HepG2 (cell line): ENCODE results near the gene DPEP3. TPM values are rescaled to one million over a fixed set of nuclear protein-coding genes. Genes with fewer than 3 reads are reported as not detected.
A peak's percentile ranks its signal among the peaks of the same experiment; 100 is the strongest.

Experiments used
- CEBPB ChIP-seq: IDR thresholded peaks from 2 replicates; pipeline ENCODE4 v1.6.1; 2011; ENCODE audit warnings: low read depth, low read length, improper control_type of control experiment, borderline replicate concordance
- ETS1 ChIP-seq: sonication (generic); formaldehyde crosslinking; IDR thresholded peaks from 2 replicates; pipeline ENCODE4 v1.4.0; 2020; ENCODE audit warnings: missing genetic modification reagents
- GABPA ChIP-seq, 2 experiments: IDR thresholded peaks; 2 replicates each; pipeline ENCODE4 v1.6.1; 2011 to 2016; ENCODE audit warnings: low read depth in 2 of 2, low read length in 1 of 2, missing biosample characterization in 1 of 2, missing genetic modification characterization in 1 of 2
- GTF3A ChIP-seq: sonication (generic); formaldehyde crosslinking; conservative IDR thresholded peaks from 2 replicates; pipeline ENCODE4 v1.4.0; 2020; ENCODE audit warnings: mild to moderate bottlenecking, missing genetic modification reagents
- HDAC6 ChIP-seq: fragments of 200-600 bp; sonication (generic); IDR thresholded peaks from 2 replicates; pipeline ENCODE4 v1.7.0; 2017; ENCODE audit warnings: mild to moderate bottlenecking, antibody characterized with exemption, low read length, low read depth
- HNRNPH1 ChIP-seq: fragments of 200-400 bp; formaldehyde crosslinking; optimal IDR thresholded peaks from 2 replicates; pipeline ENCODE3; 2017; ENCODE audit warnings: mild to moderate bottlenecking, low read depth, low read length
- HNRNPK ChIP-seq: fragments of 200-400 bp; formaldehyde crosslinking; IDR thresholded peaks from 2 replicates; pipeline ENCODE4 v1.6.1; 2018; ENCODE audit warnings: low read length, low read depth, moderate library complexity, mild to moderate bottlenecking; ENCODE audit not compliant: poor library complexity, severe bottlenecking
- IKZF4 ChIP-seq: sonication (generic); formaldehyde crosslinking; IDR thresholded peaks from 2 replicates; pipeline ENCODE4 v1.5.1; 2020; ENCODE audit warnings: borderline replicate concordance, mild to moderate bottlenecking, low read depth, missing genetic modification reagents; ENCODE audit errors: not compliant biosample characterization
- NCOR1 ChIP-seq: fragments of 200-600 bp; sonication (generic); IDR thresholded peaks from 2 replicates; pipeline ENCODE4 v1.7.0; 2017; ENCODE audit warnings: antibody characterized with exemption, low read length, borderline replicate concordance
- NFAT5 ChIP-seq: sonication (generic); formaldehyde crosslinking; IDR thresholded peaks from 2 replicates; pipeline ENCODE4 v1.4.0; 2020; ENCODE audit warnings: missing genetic modification reagents
- POLR2AphosphoS2 ChIP-seq: IDR thresholded peaks from 2 replicates; pipeline ENCODE4 v1.6.1; 2011; ENCODE audit warnings: low read depth, low read length, improper control_type of control experiment
- RBM22 ChIP-seq: fragments of 200-400 bp; formaldehyde crosslinking; optimal IDR thresholded peaks from 2 replicates; pipeline ENCODE3; 2017; ENCODE audit warnings: mild to moderate bottlenecking, low read length, moderate library complexity
- TARDBP ChIP-seq: sonication (generic); formaldehyde crosslinking; IDR thresholded peaks from 2 replicates; pipeline ENCODE4 v1.8.0; 2022; ENCODE audit warnings: mild to moderate bottlenecking, missing genetic modification reagents
- ZBTB20 ChIP-seq: sonication (generic); formaldehyde crosslinking; IDR thresholded peaks from 2 replicates; pipeline ENCODE4 v1.8.1; 2023; ENCODE audit warnings: missing genetic modification reagents, low read depth, mild to moderate bottlenecking, borderline replicate concordance
- ZBTB38 ChIP-seq: sonication (generic); formaldehyde crosslinking; IDR thresholded peaks from 2 replicates; pipeline ENCODE4 v1.5.1; 2020; ENCODE audit warnings: mild to moderate bottlenecking, missing genetic modification reagents
- ZFY ChIP-seq: sonication (generic); formaldehyde crosslinking; IDR thresholded peaks from 2 replicates; pipeline ENCODE4 v1.4.0; 2020; ENCODE audit warnings: missing genetic modification reagents
- ZMYM2 ChIP-seq: sonication (generic); formaldehyde crosslinking; IDR thresholded peaks from 2 replicates; pipeline ENCODE4 v1.8.0; 2022; ENCODE audit warnings: mild to moderate bottlenecking, missing genetic modification reagents
- ZMYM3 ChIP-seq: sonication (generic); formaldehyde crosslinking; IDR thresholded peaks from 2 replicates; pipeline ENCODE4 v1.5.1; 2020; ENCODE audit warnings: mild to moderate bottlenecking, missing genetic modification reagents
- ZNF589 ChIP-seq: sonication (generic); formaldehyde crosslinking; conservative IDR thresholded peaks from 2 replicates; pipeline ENCODE4 v1.8.0; 2022; ENCODE audit warnings: mild to moderate bottlenecking, moderate library complexity, missing genetic modification reagents
- polyA plus RNA-seq, 8 experiments: library from polyadenylated mRNA; depleted of rRNA in 3 of 8; stranded (reverse) in 7 of 8; unstranded in 1 of 8; fragments of >200 nt; fragmentation: Illumina TruSeq in 4 of 8; extraction: Trizol in 4 of 8; gene quantifications; 2 replicates each; pipeline versions ENCODE4 v1.2.1 to v1.2.3, GENCODE V29; 2011 to 2016; ENCODE audit warnings: low read depth in 4 of 8, missing spikeins in 1 of 8, mixed read lengths in 1 of 8; ENCODE audit not compliant: insufficient read depth in 1 of 8
- total RNA-seq, 5 experiments: library from RNA; depleted of rRNA; stranded (reverse); fragments of >200 nt; fragmentation: Illumina TruSeq; extraction: Trizol; gene quantifications; 2 replicates each; pipeline ENCODE4 v1.2.3, GENCODE V29; 2016; ENCODE audit warnings: low read depth in 1 of 5
- TF ChIP-seq, protein P1 (sequence below): sonication (generic); formaldehyde crosslinking; IDR thresholded peaks from 2 replicates; pipeline ENCODE4 v1.9.0; 2021; ENCODE audit warnings: missing genetic modification reagents, borderline replicate concordance
- TF ChIP-seq, protein P2 (sequence below): sonication (generic); formaldehyde crosslinking; IDR thresholded peaks from 2 replicates; pipeline ENCODE4 v1.4.0; 2020; ENCODE audit warnings: mild to moderate bottlenecking, missing genetic modification reagents

DPEP3 gene
- total and polyA plus RNA-seq, 2 of the 13 experiments (the other 11 are each of a cell fraction or from before 2014, with no cell fraction given), result not detected

DNA sequence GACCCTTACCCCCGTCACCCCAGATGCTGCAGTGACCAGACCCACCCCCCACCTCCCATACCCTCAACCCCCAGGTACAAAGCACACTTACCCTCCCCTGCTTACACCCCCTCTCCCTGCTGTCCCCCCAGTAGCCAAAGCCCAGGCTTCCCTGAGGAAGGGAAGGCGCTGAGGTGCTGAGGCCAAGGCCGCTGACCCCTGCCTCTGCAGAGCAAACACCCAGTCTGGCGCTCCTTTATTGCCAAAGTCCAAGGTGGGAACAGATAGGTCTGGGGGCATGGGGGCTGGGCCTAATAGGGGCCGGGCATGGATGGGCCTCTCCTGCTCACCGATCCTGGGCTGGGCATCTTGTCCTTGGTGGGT, 37.1 kb downstream of the DPEP3 start (continued):
- TF ChIP-seq TARDBP (CRISPR knock-in tag), result peak; percentile 82; the same call in 1 of the 2 replicates
- TF ChIP-seq CEBPB, result peak; percentile 67
- no peak for TF ChIP-seq NFAT5 (CRISPR knock-in tag)
- TF ChIP-seq GABPA (IDR thresholded peaks at IDR 0.05; ENCODE audit: low read depth, low read length), result no peak
- TF ChIP-seq GABPA (CRISPR knock-in tag; IDR thresholded peaks at IDR 0.05; ENCODE audit: low read depth), result peak; percentile 50
- TF ChIP-seq ZBTB38 (CRISPR knock-in tag), result no peak
- TF ChIP-seq, protein P1, sequence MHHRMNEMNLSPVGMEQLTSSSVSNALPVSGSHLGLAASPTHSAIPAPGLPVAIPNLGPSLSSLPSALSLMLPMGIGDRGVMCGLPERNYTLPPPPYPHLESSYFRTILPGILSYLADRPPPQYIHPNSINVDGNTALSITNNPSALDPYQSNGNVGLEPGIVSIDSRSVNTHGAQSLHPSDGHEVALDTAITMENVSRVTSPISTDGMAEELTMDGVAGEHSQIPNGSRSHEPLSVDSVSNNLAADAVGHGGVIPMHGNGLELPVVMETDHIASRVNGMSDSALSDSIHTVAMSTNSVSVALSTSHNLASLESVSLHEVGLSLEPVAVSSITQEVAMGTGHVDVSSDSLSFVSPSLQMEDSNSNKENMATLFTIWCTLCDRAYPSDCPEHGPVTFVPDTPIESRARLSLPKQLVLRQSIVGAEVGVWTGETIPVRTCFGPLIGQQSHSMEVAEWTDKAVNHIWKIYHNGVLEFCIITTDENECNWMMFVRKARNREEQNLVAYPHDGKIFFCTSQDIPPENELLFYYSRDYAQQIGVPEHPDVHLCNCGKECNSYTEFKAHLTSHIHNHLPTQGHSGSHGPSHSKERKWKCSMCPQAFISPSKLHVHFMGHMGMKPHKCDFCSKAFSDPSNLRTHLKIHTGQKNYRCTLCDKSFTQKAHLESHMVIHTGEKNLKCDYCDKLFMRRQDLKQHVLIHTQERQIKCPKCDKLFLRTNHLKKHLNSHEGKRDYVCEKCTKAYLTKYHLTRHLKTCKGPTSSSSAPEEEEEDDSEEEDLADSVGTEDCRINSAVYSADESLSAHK (CRISPR knock-in tag), result no peak
- 0 out of 2 replicates have a peak, but pooled peaks have one; percentile 34 for TF ChIP-seq ZMYM3 (CRISPR knock-in tag)
- no peak for TF ChIP-seq HNRNPK
- no peak for TF ChIP-seq RBM22
- TF ChIP-seq, protein P2, sequence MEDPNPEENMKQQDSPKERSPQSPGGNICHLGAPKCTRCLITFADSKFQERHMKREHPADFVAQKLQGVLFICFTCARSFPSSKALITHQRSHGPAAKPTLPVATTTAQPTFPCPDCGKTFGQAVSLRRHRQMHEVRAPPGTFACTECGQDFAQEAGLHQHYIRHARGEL (CRISPR knock-in tag), result peak; percentile 82; the same call in 1 of the 2 replicates
- TF ChIP-seq ZNF589 (CRISPR knock-in tag), result no peak; the same call in 1 of the 2 replicates
- TF ChIP-seq ETS1, result no peak; the same call in 1 of the 2 replicates
- TF ChIP-seq NCOR1, result peak; percentile 95
- no peak for TF ChIP-seq GTF3A (CRISPR knock-in tag)
- peak; percentile 65; the same call in 1 of the 2 replicates for TF ChIP-seq ZMYM2 (CRISPR knock-in tag)
- no peak for TF ChIP-seq HNRNPH1
- peak; percentile 4; the same call in 1 of the 2 replicates for TF ChIP-seq ZFY (CRISPR knock-in tag)
- TF ChIP-seq IKZF4 (CRISPR knock-in tag), result no peak
- TF ChIP-seq POLR2AphosphoS2, result no peak; the same call in none of the 2 replicates
- no peak; the same call in 1 of the 2 replicates for TF ChIP-seq ZBTB20 (CRISPR knock-in tag)
- no peak for TF ChIP-seq HDAC6
